Skin of body (tissue), 2 donors: Measurements from ENCODE around the gene ECE1. TPM values are rescaled to one million over a fixed set of nuclear protein-coding genes. Genes with fewer than 3 reads are reported as not detected.
A peak's percentile ranks its signal among the peaks of the same experiment; 100 is the strongest.

Experiments
- DNase-seq: peaks from one replicate; lab custom pipeline; 2025; lab: John Stamatoyannopoulos, UW
- total RNA-seq: library from RNA; depleted of rRNA; stranded (reverse); fragments of >200 nt; gene quantifications from one replicate; pipeline ENCODE4 v1.2.3, GENCODE V29; 2014

ECE1 gene
- total RNA-seq, 1 donor from 2014 or later, result 33.1 TPM

GRCh38 chr1:21255284-21255942, 34.9 kb downstream of the ECE1 start:
- DNase-seq, result peak; percentile 75

GRCh38 chr1:21254335-21254951, 35.8 kb downstream of the ECE1 start:
- DNase-seq, result peak; percentile 92

- peak; percentile 22 for DNase-seq
Observed at GRCh38 chr1:21251773-21252471, 38.3 kb downstream of the ECE1 start.

- DNase-seq, result no peak
Observed at GRCh38 chr1:21249940-21250493, 40.2 kb downstream of the ECE1 start.

- no peak for DNase-seq
Observed at GRCh38 chr1:21247892-21248715, 42.2 kb downstream of the ECE1 start.

GRCh38 chr1:21246905-21247642, 43.2 kb downstream of the ECE1 start:
- no peak for DNase-seq

GRCh38 chr1:21245688-21246229, 44.5 kb downstream of the ECE1 start:
- DNase-seq, result no peak

- DNase-seq, result no peak
Observed at GRCh38 chr1:21244986-21245687, 45.1 kb downstream of the ECE1 start.

GRCh38 chr1:21244154-21244553, 46.1 kb downstream of the ECE1 start:
- no peak for DNase-seq

GRCh38 chr1:21242846-21243245, 47.4 kb downstream of the ECE1 start:
- no peak for DNase-seq

GRCh38 chr1:21241771-21242581, 48.3 kb downstream of the ECE1 start:
- no peak for DNase-seq

- no peak for DNase-seq
Observed at GRCh38 chr1:21240706-21241105, 49.6 kb downstream of the ECE1 start.

GRCh38 chr1:21239221-21239620, 51.0 kb downstream of the ECE1 start:
- no peak for DNase-seq

- no peak for DNase-seq
Observed at GRCh38 chr1:21238141-21238800, 52.0 kb downstream of the ECE1 start.

GRCh38 chr1:21237446-21238088, 52.7 kb downstream of the ECE1 start:
- DNase-seq, result no peak

- DNase-seq, result no peak
Observed at GRCh38 chr1:21236178-21236577, 54.1 kb downstream of the ECE1 start.

- no peak for DNase-seq
Observed at GRCh38 chr1:21234779-21235178, 55.5 kb downstream of the ECE1 start.

- no peak for DNase-seq
Observed at GRCh38 chr1:21233490-21233889, 56.8 kb downstream of the ECE1 start.
